ENCODE results near the gene TTC7B.

TTC7B gene

GRCh38 chr14:90517076-90517841 is 299.0 kb downstream of the TTC7B start:
- H3K9me2 ChIP-seq (replicated peaks; ENCODE audit: insufficient read depth, low read length), result no peaks in the 10 kb centered on the region
- no peak overlapping the region for H3K4me2 ChIP-seq (ENCODE audit: low read depth, low read length, poor library complexity, severe bottlenecking)
- H3K79me2 ChIP-seq (ENCODE audit: insufficient read depth, low read length), result no peaks in the 10 kb centered on the region
- H3K36me3 ChIP-seq (ENCODE audit: low read length), result no peaks in the 10 kb centered on the region
- no peak overlapping the region for H3K4me3 ChIP-seq (ENCODE audit: insufficient read depth, low read length, poor library complexity, severe bottlenecking)
- H4K20me1 ChIP-seq (ENCODE audit: low read depth, low read length), result no peaks in the 10 kb centered on the region
- no peak overlapping the region for H2AFZ ChIP-seq (ENCODE audit: low read depth, low read length, severe bottlenecking)
- no peaks in the 10 kb centered on the region for H3F3A ChIP-seq (ENCODE audit: insufficient read depth)
- H3K27me3 ChIP-seq (ENCODE audit: low read length), result no peaks in the 10 kb centered on the region
- H3K27ac ChIP-seq (ENCODE audit: low read depth, low read length), result no peak overlapping the region
- H3K9ac ChIP-seq (ENCODE audit: low read length), result no peak overlapping the region
- no peaks in the 10 kb centered on the region for H3K9me3 ChIP-seq (ENCODE audit: insufficient read depth, low read length)
- TF ChIP-seq CTCF (IDR thresholded peaks at IDR 0.05; ENCODE audit: insufficient read depth, low read length, poor library complexity, severe bottlenecking) (no peak), EZH2phosphoT487 (conservative IDR thresholded peaks at IDR 0.05; ENCODE audit: low read length) (no peak)

GRCh38 chr14:90514566-90514965 is 301.7 kb downstream of the TTC7B start:
- Histone ChIP-seq H3K4me2 (ENCODE audit: low read depth, low read length, poor library complexity, severe bottlenecking) (no peak overlapping the region), H3F3A (ENCODE audit: insufficient read depth) (no peaks in the 10 kb centered on the region), H3K79me2 (ENCODE audit: insufficient read depth, low read length) (no peaks in the 10 kb centered on the region), H3K9ac (ENCODE audit: low read length) (no peak overlapping the region), H3K36me3 (ENCODE audit: low read length) (no peaks in the 10 kb centered on the region), H3K9me2 (replicated peaks; ENCODE audit: insufficient read depth, low read length) (no peaks in the 10 kb centered on the region), H4K20me1 (ENCODE audit: low read depth, low read length) (no peaks in the 10 kb centered on the region), H3K27ac (ENCODE audit: low read depth, low read length) (no peak overlapping the region), H3K27me3 (ENCODE audit: low read length) (no peaks in the 10 kb centered on the region), H2AFZ (ENCODE audit: low read depth, low read length, severe bottlenecking) (no peak overlapping the region), H3K9me3 (ENCODE audit: insufficient read depth, low read length) (no peaks in the 10 kb centered on the region), H3K4me3 (ENCODE audit: insufficient read depth, low read length, poor library complexity, severe bottlenecking) (no peak overlapping the region)
- TF ChIP-seq CTCF (IDR thresholded peaks at IDR 0.05; ENCODE audit: insufficient read depth, low read length, poor library complexity, severe bottlenecking) (no peak), EZH2phosphoT487 (conservative IDR thresholded peaks at IDR 0.05; ENCODE audit: low read length) (no peak)

- no peak overlapping the region for H2AFZ ChIP-seq (ENCODE audit: low read depth, low read length, severe bottlenecking)
- H3K9me2 ChIP-seq (replicated peaks; ENCODE audit: insufficient read depth, low read length), result no peaks in the 10 kb centered on the region
- H4K20me1 ChIP-seq (ENCODE audit: low read depth, low read length), result no peaks in the 10 kb centered on the region
- H3F3A ChIP-seq (ENCODE audit: insufficient read depth), result no peaks in the 10 kb centered on the region
- no peaks in the 10 kb centered on the region for H3K27me3 ChIP-seq (ENCODE audit: low read length)
- H3K4me2 ChIP-seq (ENCODE audit: low read depth, low read length, poor library complexity, severe bottlenecking), result no peak overlapping the region
- no peaks in the 10 kb centered on the region for H3K36me3 ChIP-seq (ENCODE audit: low read length)
- H3K9ac ChIP-seq (ENCODE audit: low read length), result no peak overlapping the region
- no peak for TF ChIP-seq EZH2phosphoT487 (conservative IDR thresholded peaks at IDR 0.05; ENCODE audit: low read length)
- no peak for TF ChIP-seq CTCF (IDR thresholded peaks at IDR 0.05; ENCODE audit: insufficient read depth, low read length, poor library complexity, severe bottlenecking)
- no peaks in the 10 kb centered on the region for H3K9me3 ChIP-seq (ENCODE audit: insufficient read depth, low read length)
- H3K4me3 ChIP-seq (ENCODE audit: insufficient read depth, low read length, poor library complexity, severe bottlenecking), result no peak overlapping the region
- H3K79me2 ChIP-seq (ENCODE audit: insufficient read depth, low read length), result no peaks in the 10 kb centered on the region
- H3K27ac ChIP-seq (ENCODE audit: low read depth, low read length), result no peak overlapping the region
Measured at GRCh38 chr14:90514015-90514398, 302.2 kb downstream of the TTC7B start.

All from SU-DHL-6 (cell line).